CD4-positive, alpha-beta memory T cell (primary cell): Measurements from ENCODE around the gene SAXO2. TPM values are rescaled to one million over a fixed set of nuclear protein-coding genes. Genes with fewer than 3 reads are reported as not detected.
"Not testable (repeated sequence)": the region's sequence is repeated elsewhere in the genome, so short reads cannot be mapped to it uniquely, and the experiment has no call there.

Source experiments
- CTCF ChIA-PET: fragments of 350-600 bp; sonication (Branson Sonifier 250); formaldehyde crosslinking; loops from one replicate; lab custom pipeline; 2021; ENCODE audit warnings: inconsistent platforms; ENCODE audit not compliant: partially characterized antibody; lab: Charles Lee
- POLR2A ChIA-PET: fragments of 350-600 bp; sonication (Branson Sonifier 250); formaldehyde crosslinking; loops from one replicate; lab custom pipeline; 2021; ENCODE audit not compliant: partially characterized antibody; lab: Charles Lee
- DNase-seq, 5 donors: peaks; one replicate each; pipeline versions ENCODE4 v3.0.0 to v3.0.0-alpha.2; 2020 to 2022; ENCODE audit warnings: mixed read lengths in 1 of 5
- H3K27ac ChIP-seq: one replicate; pipeline ENCODE4 v1.7.0; 2013; ENCODE audit warnings: low read depth, low read length
- H3K27me3 ChIP-seq: 2 replicates; pipeline ENCODE4 v1.7.0; 2013; ENCODE audit warnings: mild to moderate bottlenecking, low read length, moderate library complexity; ENCODE audit not compliant: insufficient read depth
- H3K36me3 ChIP-seq: 2 replicates; pipeline ENCODE4 v1.7.0; 2013; ENCODE audit warnings: mild to moderate bottlenecking, low read length, moderate library complexity; ENCODE audit not compliant: insufficient read depth
- H3K4me1 ChIP-seq: 2 replicates; pipeline ENCODE4 v1.7.0; 2013; ENCODE audit warnings: mild to moderate bottlenecking, low read length, moderate library complexity; ENCODE audit not compliant: insufficient read depth
- H3K4me3 ChIP-seq, 2 donors: one replicate each; pipeline ENCODE4 v1.7.0; 2013; ENCODE audit warnings: low read length in 2 of 2, mild to moderate bottlenecking in 1 of 2
- H3K9me3 ChIP-seq, 2 donors: one replicate each; pipeline ENCODE4 v1.7.0; 2013; ENCODE audit warnings: low read length in 2 of 2, control low read depth in 1 of 2; ENCODE audit not compliant: control insufficient read depth in 1 of 2
- H3K27ac Mint-ChIP-seq, 7 donors: one replicate each; pipeline ENCODE4 v1.8.0; 2020 to 2021; ENCODE audit warnings: mixed read lengths in 7 of 7, mild to moderate bottlenecking in 6 of 7, inconsistent platforms in 3 of 7, moderate library complexity in 3 of 7
- H3K27me3 Mint-ChIP-seq, 2 donors: one replicate each; pipeline ENCODE4 v1.8.0; 2020 to 2021; ENCODE audit warnings: mixed read lengths in 2 of 2
- H3K36me3 Mint-ChIP-seq, 2 donors: one replicate each; pipeline ENCODE4 v1.8.0; 2020 to 2021; ENCODE audit warnings: mixed read lengths in 2 of 2, inconsistent platforms in 1 of 2, mild to moderate bottlenecking in 1 of 2
- H3K4me1 Mint-ChIP-seq, 4 donors: one replicate each; pipeline ENCODE4 v1.8.0; 2020 to 2021; ENCODE audit warnings: mixed read lengths in 4 of 4, mild to moderate bottlenecking in 1 of 4
- H3K4me3 Mint-ChIP-seq, 8 donors: one replicate each; pipeline ENCODE4 v1.8.0; 2020 to 2021; ENCODE audit warnings: mixed read lengths in 8 of 8, mild to moderate bottlenecking in 7 of 8, moderate library complexity in 6 of 8, inconsistent platforms in 3 of 8
- H3K9me3 Mint-ChIP-seq, 8 donors: one replicate each; pipeline ENCODE4 v1.8.0; 2020 to 2021; ENCODE audit warnings: mixed read lengths in 8 of 8, mild to moderate bottlenecking in 5 of 8, inconsistent platforms in 3 of 8, moderate library complexity in 1 of 8
- intact Hi-C: fragments of 100-400 bp; cut with micrococcal nuclease; formaldehyde crosslinking; loops from one replicate; pipeline ENCODE4 v1.15.1; 2023
- polyA plus RNA-seq, 2 donors: library from polyadenylated mRNA; unstranded; fragments of 300-500 nt; fragmentation: Illumina TruSeq; gene quantifications; one replicate each; pipeline ENCODE4 v1.2.3, GENCODE V29; 2021
- total RNA-seq, 2 experiments: library from RNA; stranded (reverse); gene quantifications; one replicate each; pipeline ENCODE4 v1.2.3, GENCODE V29; 2021

Gene SAXO2
- total and polyA plus RNA-seq, 4 experiments from 2014 or later = 0.26 to 2.7 (median 1.7) TPM; not detected in 1

GRCh38 chr15:82317091-82317489, 54.5 kb downstream of the SAXO2 start:
- ChIA-PET POLR2A (no interaction called here), CTCF (no interaction called here)
- no peak for DNase-seq
- H3K27ac ChIP-seq = no peak overlapping the region
- intact Hi-C loops = no loop called here
- no peaks in the 10 kb centered on the region for H3K27me3 ChIP-seq
- no peak overlapping the region for H3K4me3 ChIP-seq
- H3K36me3 ChIP-seq = no peaks in the 10 kb centered on the region
- Mint-ChIP-seq H3K4me3 (no peak overlapping the region), H3K27me3 (peaks cover 0 to 1% of the 10 kb centered on the region in 2 donors), H3K4me1 (no peaks in the 10 kb centered on the region), H3K9me3 (no peaks in the 10 kb centered on the region), H3K36me3 (no peaks in the 10 kb centered on the region), H3K27ac (no peak overlapping the region)
- no peaks in the 10 kb centered on the region for H3K4me1 ChIP-seq
- no peaks in the 10 kb centered on the region for H3K9me3 ChIP-seq

GRCh38 chr15:82317516-82317915, 54.9 kb downstream of the SAXO2 start:
- H3K4me1 Mint-ChIP-seq, H3K9me3 ChIP-seq, H3K4me1 ChIP-seq, POLR2A ChIA-PET, H3K4me3 ChIP-seq, DNase-seq, H3K27me3 Mint-ChIP-seq, H3K27ac ChIP-seq, H3K27me3 ChIP-seq, intact Hi-C loops, H3K36me3 ChIP-seq, CTCF ChIA-PET, H3K36me3 Mint-ChIP-seq, H3K4me3 Mint-ChIP-seq, H3K9me3 Mint-ChIP-seq: not testable (repeated sequence)
- peak overlapping the region in 1 of 7 donors; percentile 17 for H3K27ac Mint-ChIP-seq

GRCh38 chr15:82318281-82318680, 55.7 kb downstream of the SAXO2 start:
- POLR2A ChIA-PET, intact Hi-C loops, H3K27ac ChIP-seq, H3K27me3 Mint-ChIP-seq, H3K4me1 ChIP-seq, CTCF ChIA-PET, H3K27ac Mint-ChIP-seq, H3K27me3 ChIP-seq, H3K36me3 ChIP-seq, H3K4me1 Mint-ChIP-seq, H3K4me3 ChIP-seq, H3K4me3 Mint-ChIP-seq, DNase-seq, H3K9me3 ChIP-seq, H3K9me3 Mint-ChIP-seq, H3K36me3 Mint-ChIP-seq: not testable (repeated sequence)

- H3K27ac ChIP-seq, H3K4me1 ChIP-seq, H3K4me3 ChIP-seq, POLR2A ChIA-PET, CTCF ChIA-PET, intact Hi-C loops, H3K27ac Mint-ChIP-seq, DNase-seq, H3K4me1 Mint-ChIP-seq, H3K9me3 Mint-ChIP-seq, H3K36me3 Mint-ChIP-seq, H3K36me3 ChIP-seq, H3K27me3 ChIP-seq, H3K9me3 ChIP-seq, H3K27me3 Mint-ChIP-seq, H3K4me3 Mint-ChIP-seq: not testable (repeated sequence)
These were observed 57.1 kb downstream of the SAXO2 start for GRCh38 chr15:82319522-82320278.

- CTCF ChIA-PET, H3K27me3 ChIP-seq, H3K4me1 ChIP-seq, H3K27ac ChIP-seq, H3K9me3 Mint-ChIP-seq, H3K27me3 Mint-ChIP-seq, H3K27ac Mint-ChIP-seq, H3K4me3 Mint-ChIP-seq, H3K4me1 Mint-ChIP-seq, intact Hi-C loops, H3K9me3 ChIP-seq, POLR2A ChIA-PET, H3K36me3 Mint-ChIP-seq, DNase-seq, H3K36me3 ChIP-seq, H3K4me3 ChIP-seq: not testable (repeated sequence)
These were observed 58.2 kb downstream of the SAXO2 start for GRCh38 chr15:82320861-82321260.

- H3K4me3 Mint-ChIP-seq, H3K36me3 ChIP-seq, intact Hi-C loops, H3K27me3 ChIP-seq, H3K27me3 Mint-ChIP-seq, H3K9me3 Mint-ChIP-seq, H3K4me1 ChIP-seq, H3K27ac Mint-ChIP-seq, H3K9me3 ChIP-seq, H3K27ac ChIP-seq, DNase-seq, H3K36me3 Mint-ChIP-seq, H3K4me1 Mint-ChIP-seq, CTCF ChIA-PET, H3K4me3 ChIP-seq, POLR2A ChIA-PET: not testable (repeated sequence)
These were observed 59.9 kb downstream of the SAXO2 start for GRCh38 chr15:82322488-82322887.

- H3K36me3 Mint-ChIP-seq = not testable (repeated sequence)
These were observed 62.2 kb downstream of the SAXO2 start for GRCh38 chr15:82324831-82325230.

GRCh38 chr15:82325646-82326045, 63.0 kb downstream of the SAXO2 start:
- H3K4me3 ChIP-seq, CTCF ChIA-PET, intact Hi-C loops, H3K9me3 ChIP-seq, H3K9me3 Mint-ChIP-seq, H3K36me3 Mint-ChIP-seq, H3K27ac ChIP-seq, DNase-seq, H3K36me3 ChIP-seq, POLR2A ChIA-PET, H3K27me3 Mint-ChIP-seq, H3K4me3 Mint-ChIP-seq, H3K27ac Mint-ChIP-seq, H3K4me1 Mint-ChIP-seq, H3K27me3 ChIP-seq, H3K4me1 ChIP-seq: not testable (repeated sequence)

More at GRCh38 chr15:82324831-82325230, 62.2 kb downstream of the SAXO2 start:
- POLR2A ChIA-PET, H3K4me1 Mint-ChIP-seq, H3K27me3 ChIP-seq, H3K4me3 Mint-ChIP-seq, H3K4me3 ChIP-seq, CTCF ChIA-PET, H3K4me1 ChIP-seq, H3K27me3 Mint-ChIP-seq, DNase-seq, H3K27ac Mint-ChIP-seq, H3K9me3 Mint-ChIP-seq, intact Hi-C loops, H3K27ac ChIP-seq, H3K9me3 ChIP-seq, H3K36me3 ChIP-seq: not testable (repeated sequence)
